ENCODE data around the gene FOSL2.

GRCh38 chr2:28387082-28387960, 5.3 kb upstream of the FOSL2 start:
- no peak for TF ChIP-seq DPF2 (IDR thresholded peaks at IDR 0.05)
- TF ChIP-seq CTCF (IDR thresholded peaks at IDR 0.05 in 2 of 3, conservative IDR thresholded peaks at IDR 0.05 in 1 of 3; ENCODE audit: control insufficient read depth in 2 of 3, extremely low read depth in 1 of 3, insufficient read depth in 1 of 3, low read depth in 3 of 3, low read length in 3 of 3) = no peak
- TF ChIP-seq EZH2 (IDR thresholded peaks at IDR 0.05; ENCODE audit: borderline replicate concordance, control insufficient read depth, low read depth, low read length) = no peak
- no peak for TF ChIP-seq BCLAF1 (IDR thresholded peaks at IDR 0.05)
- no peak for TF ChIP-seq SIN3A (IDR thresholded peaks at IDR 0.05; ENCODE audit: low read depth, low read length)
- no peak for TF ChIP-seq POLR2A (IDR thresholded peaks at IDR 0.05; ENCODE audit: low read depth, low read length)

Data from GM12878 (cell line).